ENCODE measurements around the gene MICAL2.

DNA sequence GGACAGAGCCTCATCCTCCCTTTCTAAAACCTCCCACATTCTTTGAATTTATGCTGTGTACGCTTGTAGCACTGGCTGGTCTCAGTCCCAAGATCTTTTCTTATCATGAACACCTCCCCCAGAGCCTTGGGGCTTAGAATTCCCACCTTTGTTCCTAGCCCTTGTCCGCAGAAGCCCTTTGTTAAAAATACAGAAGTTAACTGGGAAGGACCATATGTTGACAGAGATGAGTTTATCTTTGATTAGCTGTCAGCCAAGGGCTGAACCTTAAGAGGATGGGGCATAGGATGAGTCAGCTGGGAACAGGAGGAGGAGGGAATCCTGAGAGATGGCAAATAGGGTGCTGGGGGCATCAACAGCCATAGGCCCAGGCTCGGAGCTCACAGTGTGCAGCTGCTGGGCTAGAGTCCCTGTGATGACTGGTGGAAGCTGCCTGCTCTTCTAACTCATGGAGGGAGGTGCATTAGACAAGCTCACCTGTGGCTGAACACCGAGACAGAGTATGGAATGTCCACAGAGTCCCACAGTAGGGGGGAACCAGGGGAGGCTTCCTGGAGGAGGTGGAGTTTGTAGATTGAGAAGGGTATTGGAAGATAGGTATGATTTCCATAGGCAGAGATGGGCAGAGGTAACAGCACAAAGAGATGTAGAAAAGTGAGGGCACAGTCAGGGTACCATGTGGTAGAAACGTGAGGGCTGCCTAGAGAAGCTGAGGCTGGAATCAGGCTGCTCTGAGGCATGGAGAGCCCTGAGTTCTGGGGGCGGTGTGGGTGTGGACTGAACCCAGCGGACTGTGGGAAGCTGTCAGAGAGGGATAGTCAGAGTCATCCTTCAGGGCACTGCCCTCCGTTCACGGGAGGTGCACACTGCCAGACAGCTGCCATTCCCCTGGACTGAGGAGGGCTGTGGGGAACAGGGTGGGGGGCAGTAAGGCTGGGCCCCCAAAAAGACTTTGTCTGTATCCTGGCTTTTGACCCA is 9.9 kb downstream of the MICAL2 start:
- TF ChIP-seq, protein P1, sequence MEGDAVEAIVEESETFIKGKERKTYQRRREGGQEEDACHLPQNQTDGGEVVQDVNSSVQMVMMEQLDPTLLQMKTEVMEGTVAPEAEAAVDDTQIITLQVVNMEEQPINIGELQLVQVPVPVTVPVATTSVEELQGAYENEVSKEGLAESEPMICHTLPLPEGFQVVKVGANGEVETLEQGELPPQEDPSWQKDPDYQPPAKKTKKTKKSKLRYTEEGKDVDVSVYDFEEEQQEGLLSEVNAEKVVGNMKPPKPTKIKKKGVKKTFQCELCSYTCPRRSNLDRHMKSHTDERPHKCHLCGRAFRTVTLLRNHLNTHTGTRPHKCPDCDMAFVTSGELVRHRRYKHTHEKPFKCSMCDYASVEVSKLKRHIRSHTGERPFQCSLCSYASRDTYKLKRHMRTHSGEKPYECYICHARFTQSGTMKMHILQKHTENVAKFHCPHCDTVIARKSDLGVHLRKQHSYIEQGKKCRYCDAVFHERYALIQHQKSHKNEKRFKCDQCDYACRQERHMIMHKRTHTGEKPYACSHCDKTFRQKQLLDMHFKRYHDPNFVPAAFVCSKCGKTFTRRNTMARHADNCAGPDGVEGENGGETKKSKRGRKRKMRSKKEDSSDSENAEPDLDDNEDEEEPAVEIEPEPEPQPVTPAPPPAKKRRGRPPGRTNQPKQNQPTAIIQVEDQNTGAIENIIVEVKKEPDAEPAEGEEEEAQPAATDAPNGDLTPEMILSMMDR (tag by site-specific recombination; IDR thresholded peaks at IDR 0.05) = no peak
- no peak for TF ChIP-seq ZNF121 (tag by site-specific recombination; IDR thresholded peaks at IDR 0.05)
- TF ChIP-seq, protein P2, sequence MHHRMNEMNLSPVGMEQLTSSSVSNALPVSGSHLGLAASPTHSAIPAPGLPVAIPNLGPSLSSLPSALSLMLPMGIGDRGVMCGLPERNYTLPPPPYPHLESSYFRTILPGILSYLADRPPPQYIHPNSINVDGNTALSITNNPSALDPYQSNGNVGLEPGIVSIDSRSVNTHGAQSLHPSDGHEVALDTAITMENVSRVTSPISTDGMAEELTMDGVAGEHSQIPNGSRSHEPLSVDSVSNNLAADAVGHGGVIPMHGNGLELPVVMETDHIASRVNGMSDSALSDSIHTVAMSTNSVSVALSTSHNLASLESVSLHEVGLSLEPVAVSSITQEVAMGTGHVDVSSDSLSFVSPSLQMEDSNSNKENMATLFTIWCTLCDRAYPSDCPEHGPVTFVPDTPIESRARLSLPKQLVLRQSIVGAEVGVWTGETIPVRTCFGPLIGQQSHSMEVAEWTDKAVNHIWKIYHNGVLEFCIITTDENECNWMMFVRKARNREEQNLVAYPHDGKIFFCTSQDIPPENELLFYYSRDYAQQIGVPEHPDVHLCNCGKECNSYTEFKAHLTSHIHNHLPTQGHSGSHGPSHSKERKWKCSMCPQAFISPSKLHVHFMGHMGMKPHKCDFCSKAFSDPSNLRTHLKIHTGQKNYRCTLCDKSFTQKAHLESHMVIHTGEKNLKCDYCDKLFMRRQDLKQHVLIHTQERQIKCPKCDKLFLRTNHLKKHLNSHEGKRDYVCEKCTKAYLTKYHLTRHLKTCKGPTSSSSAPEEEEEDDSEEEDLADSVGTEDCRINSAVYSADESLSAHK (tag by site-specific recombination; IDR thresholded peaks at IDR 0.05) = no peak
- TF ChIP-seq, protein P3, sequence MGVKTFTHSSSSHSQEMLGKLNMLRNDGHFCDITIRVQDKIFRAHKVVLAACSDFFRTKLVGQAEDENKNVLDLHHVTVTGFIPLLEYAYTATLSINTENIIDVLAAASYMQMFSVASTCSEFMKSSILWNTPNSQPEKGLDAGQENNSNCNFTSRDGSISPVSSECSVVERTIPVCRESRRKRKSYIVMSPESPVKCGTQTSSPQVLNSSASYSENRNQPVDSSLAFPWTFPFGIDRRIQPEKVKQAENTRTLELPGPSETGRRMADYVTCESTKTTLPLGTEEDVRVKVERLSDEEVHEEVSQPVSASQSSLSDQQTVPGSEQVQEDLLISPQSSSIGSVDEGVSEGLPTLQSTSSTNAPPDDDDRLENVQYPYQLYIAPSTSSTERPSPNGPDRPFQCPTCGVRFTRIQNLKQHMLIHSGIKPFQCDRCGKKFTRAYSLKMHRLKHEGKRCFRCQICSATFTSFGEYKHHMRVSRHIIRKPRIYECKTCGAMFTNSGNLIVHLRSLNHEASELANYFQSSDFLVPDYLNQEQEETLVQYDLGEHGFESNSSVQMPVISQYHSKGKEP (tag by site-specific recombination; IDR thresholded peaks at IDR 0.05) = no peak

Data from HEK293 (cell line).